ENCODE data around the gene AGPAT3. TPM values are rescaled to one million over a fixed set of nuclear protein-coding genes. Genes with fewer than 3 reads are reported as not detected.
A peak's percentile ranks its signal among the peaks of the same experiment; 100 is the strongest.

The AGPAT3 gene
- total and polyA plus RNA-seq, 7 experiments from 2014 or later: 11.4 to 121 (median 62.5) TPM

- no peak overlapping the region for H3K4me3 ChIP-seq (ENCODE audit: low read length)
- Mint-ChIP-seq H3K27ac (peak overlapping the region in 2 of 9 donors; percentile 14 to 78), H3K4me1 (peaks cover 23 to 67% (median 60%) of the 10 kb centered on the region in 7 donors), H3K4me3 (no peak overlapping the region), H3K9me3 (no peaks in the 10 kb centered on the region), H3K36me3 (peaks cover 0 to 14% (median 5%) of the 10 kb centered on the region in 5 donors), H3K27me3 (no peaks in the 10 kb centered on the region)
- H3K27me3 ChIP-seq (ENCODE audit: control insufficient read depth in 2 of 2, insufficient read depth in 2 of 2, low read length in 2 of 2): no peaks in the 10 kb centered on the region
- ChIA-PET POLR2A (interaction anchor here (1.2 to 1.8 kb wide), 2 partner anchors 20 to 22 kb away, joined by 3 to 4 read pairs; no protein-coding TSS in a partner anchor), CTCF (no interaction called here)
- ATAC-seq (no peak), DNase-seq (no peak)
- H3K9me3 ChIP-seq (ENCODE audit: control insufficient read depth in 2 of 3, low read length in 3 of 3): no peaks in the 10 kb centered on the region
- H3K36me3 ChIP-seq (ENCODE audit: control insufficient read depth in 2 of 3, insufficient read depth in 3 of 3, low read length in 3 of 3): peaks cover 0 to 2% (median 0%) of the 10 kb centered on the region in 3 experiments
- peaks cover 0 to 6% of the 10 kb centered on the region in 2 donors for H3K4me1 ChIP-seq (ENCODE audit: control insufficient read depth in 2 of 2, insufficient read depth in 2 of 2, low read length in 2 of 2)
- intact Hi-C loops (cut with micrococcal nuclease): no loop called here
- H3K27ac ChIP-seq (ENCODE audit: low read depth, low read length): no peak overlapping the region
These were observed 21.5 kb downstream of the AGPAT3 start for GRCh38 chr21:43886565-43886964.

GRCh38 chr21:43889069-43889468 is 24.0 kb downstream of the AGPAT3 start:
- peaks cover 0 to 29% (median 5%) of the 10 kb centered on the region in 5 donors for H3K36me3 Mint-ChIP-seq
- H3K4me3 Mint-ChIP-seq: no peak overlapping the region
- H3K27me3 Mint-ChIP-seq: no peaks in the 10 kb centered on the region
- H3K9me3 ChIP-seq (ENCODE audit: control insufficient read depth in 2 of 3, low read length in 3 of 3): no peaks in the 10 kb centered on the region
- H3K27me3 ChIP-seq (ENCODE audit: control insufficient read depth in 2 of 2, insufficient read depth in 2 of 2, low read length in 2 of 2): no peaks in the 10 kb centered on the region
- H3K36me3 ChIP-seq (ENCODE audit: control insufficient read depth in 2 of 3, insufficient read depth in 3 of 3, low read length in 3 of 3): peaks cover 0 to 2% (median 0%) of the 10 kb centered on the region in 3 experiments
- DNase-seq: no peak
- no peak overlapping the region for H3K27ac ChIP-seq (ENCODE audit: low read depth, low read length)
- peaks cover 22 to 70% (median 60%) of the 10 kb centered on the region in 7 donors for H3K4me1 Mint-ChIP-seq
- peak; percentile 76 for ATAC-seq
- no peak overlapping the region for H3K4me3 ChIP-seq (ENCODE audit: low read length)
- peaks cover 0 to 9% of the 10 kb centered on the region in 2 donors for H3K4me1 ChIP-seq (ENCODE audit: control insufficient read depth in 2 of 2, insufficient read depth in 2 of 2, low read length in 2 of 2)
- H3K27ac Mint-ChIP-seq: peak overlapping the region in 1 of 9 donors; percentile 12
- intact Hi-C loops (cut with micrococcal nuclease): no loop called here
- POLR2A ChIA-PET: interaction anchor here (1.0 kb wide), 1 partner anchor 21 kb away, joined by 3 read pairs; no protein-coding TSS in a partner anchor
- CTCF ChIA-PET: no interaction called here
- no peaks in the 10 kb centered on the region for H3K9me3 Mint-ChIP-seq

- ChIA-PET POLR2A (no interaction called here), CTCF (no interaction called here)
- peaks cover 0 to 2% (median 0%) of the 10 kb centered on the region in 3 experiments for H3K36me3 ChIP-seq (ENCODE audit: control insufficient read depth in 2 of 3, insufficient read depth in 3 of 3, low read length in 3 of 3)
- Mint-ChIP-seq H3K36me3 (peaks cover 0 to 29% (median 5%) of the 10 kb centered on the region in 5 donors), H3K4me3 (no peak overlapping the region), H3K9me3 (no peaks in the 10 kb centered on the region), H3K27ac (peak overlapping the region in 2 of 9 donors; percentile 68 to 76), H3K27me3 (no peaks in the 10 kb centered on the region), H3K4me1 (peaks cover 24 to 69% (median 60%) of the 10 kb centered on the region in 7 donors)
- peaks cover 0 to 9% of the 10 kb centered on the region in 2 donors for H3K4me1 ChIP-seq (ENCODE audit: control insufficient read depth in 2 of 2, insufficient read depth in 2 of 2, low read length in 2 of 2)
- intact Hi-C loops (cut with micrococcal nuclease): no loop called here
- H3K27me3 ChIP-seq (ENCODE audit: control insufficient read depth in 2 of 2, insufficient read depth in 2 of 2, low read length in 2 of 2): no peaks in the 10 kb centered on the region
- H3K27ac ChIP-seq (ENCODE audit: low read depth, low read length): no peak overlapping the region
- ATAC-seq (no peak), DNase-seq (no peak)
- H3K4me3 ChIP-seq (ENCODE audit: low read length): no peak overlapping the region
- H3K9me3 ChIP-seq (ENCODE audit: control insufficient read depth in 2 of 3, low read length in 3 of 3): no peaks in the 10 kb centered on the region
These were observed 25.0 kb downstream of the AGPAT3 start for GRCh38 chr21:43890042-43890441.

- ATAC-seq: no peak
- intact Hi-C loops (cut with micrococcal nuclease): no loop called here
- Mint-ChIP-seq H3K4me1 (peaks cover 16 to 58% (median 52%) of the 10 kb centered on the region in 7 donors), H3K9me3 (no peaks in the 10 kb centered on the region), H3K4me3 (peak overlapping the region in 1 of 10 donors; percentile 69), H3K27me3 (no peaks in the 10 kb centered on the region), H3K36me3 (peaks cover 0 to 24% (median 5%) of the 10 kb centered on the region in 5 donors), H3K27ac (peak overlapping the region in 5 of 9 donors; percentile 30 to 84 (median 78))
- peaks cover 0 to 9% of the 10 kb centered on the region in 2 donors for H3K4me1 ChIP-seq (ENCODE audit: control insufficient read depth in 2 of 2, insufficient read depth in 2 of 2, low read length in 2 of 2)
- H3K27me3 ChIP-seq (ENCODE audit: control insufficient read depth in 2 of 2, insufficient read depth in 2 of 2, low read length in 2 of 2): no peaks in the 10 kb centered on the region
- CTCF ChIA-PET: interaction anchor here (1.4 to 2.5 kb wide), 2 partner anchors 22 to 46 kb away, joined by 5 to 9 read pairs; no protein-coding TSS in a partner anchor
- DNase-seq: no peak
- H3K4me3 ChIP-seq (ENCODE audit: low read length): no peak overlapping the region
- H3K9me3 ChIP-seq (ENCODE audit: control insufficient read depth in 2 of 3, low read length in 3 of 3): no peaks in the 10 kb centered on the region
- no peak overlapping the region for H3K27ac ChIP-seq (ENCODE audit: low read depth, low read length)
- POLR2A ChIA-PET: interaction anchor here (0.6 to 2.0 kb wide), 6 partner anchors 18 to 37 kb away, joined by 3 to 9 read pairs (median 3); no protein-coding TSS in a partner anchor
- H3K36me3 ChIP-seq (ENCODE audit: control insufficient read depth in 2 of 3, insufficient read depth in 3 of 3, low read length in 3 of 3): peaks cover 0 to 2% (median 0%) of the 10 kb centered on the region in 3 experiments
These were observed 27.3 kb downstream of the AGPAT3 start for GRCh38 chr21:43892334-43892733.

GRCh38 chr21:43892984-43893535 is 28.0 kb downstream of the AGPAT3 start:
- Mint-ChIP-seq H3K27ac (peak overlapping the region; percentile 60 to 94 (median 80)), H3K9me3 (peaks cover 0 to under 1% (median 0%) of the 10 kb centered on the region in 11 donors), H3K36me3 (peaks cover under 1 to 28% (median 6%) of the 10 kb centered on the region in 5 donors), H3K27me3 (no peaks in the 10 kb centered on the region), H3K4me3 (peak overlapping the region; percentile 45 to 79 (median 75)), H3K4me1 (peaks cover 16 to 58% (median 55%) of the 10 kb centered on the region in 7 donors)
- Histone ChIP-seq H3K4me1 (ENCODE audit: control insufficient read depth in 2 of 2, insufficient read depth in 2 of 2, low read length in 2 of 2) (peaks cover 0 to 9% of the 10 kb centered on the region in 2 donors), H3K4me3 (ENCODE audit: low read length) (peak overlapping the region; percentile 44), H3K27ac (ENCODE audit: low read depth, low read length) (peak overlapping the region; percentile 53), H3K9me3 (ENCODE audit: control insufficient read depth in 2 of 3, low read length in 3 of 3) (no peaks in the 10 kb centered on the region), H3K36me3 (ENCODE audit: control insufficient read depth in 2 of 3, insufficient read depth in 3 of 3, low read length in 3 of 3) (peaks cover 0 to 2% (median 0%) of the 10 kb centered on the region in 3 experiments), H3K27me3 (ENCODE audit: control insufficient read depth in 2 of 2, insufficient read depth in 2 of 2, low read length in 2 of 2) (no peaks in the 10 kb centered on the region)
- ChIA-PET POLR2A (interaction anchor here (0.9 to 2.0 kb wide), 4 partner anchors 19 to 29 kb away, joined by 3 to 9 read pairs (median 4); no protein-coding TSS in a partner anchor), CTCF (interaction anchor here (1.3 to 2.5 kb wide), 3 partner anchors 22 to 46 kb away, joined by 3 to 9 read pairs (median 5); no protein-coding TSS in a partner anchor)
- no peak for DNase-seq
- no peak for ATAC-seq
- intact Hi-C loops (cut with micrococcal nuclease): no loop called here

- peak overlapping the region; percentile 44 for H3K4me3 ChIP-seq (ENCODE audit: low read length)
- H3K4me1 Mint-ChIP-seq: peaks cover 16 to 58% (median 53%) of the 10 kb centered on the region in 7 donors
- intact Hi-C loops (cut with micrococcal nuclease): loop anchor here (1.0 to 2.0 kb wide), 2 partner anchors 24 to 27 kb away; no protein-coding TSS in a partner anchor
These were observed 28.6 kb downstream of the AGPAT3 start for GRCh38 chr21:43893536-43894205.

More at GRCh38 chr21:43893536-43894205, 28.6 kb downstream of the AGPAT3 start:
- DNase-seq (peak in 5 of 9 donors; percentile 18 to 33 (median 25)), ATAC-seq (peak; percentile 53)
- H3K9me3 ChIP-seq (ENCODE audit: control insufficient read depth in 2 of 3, low read length in 3 of 3): no peaks in the 10 kb centered on the region
- H3K27ac ChIP-seq (ENCODE audit: low read depth, low read length): peak overlapping the region; percentile 53
- no peaks in the 10 kb centered on the region for H3K27me3 Mint-ChIP-seq
- H3K4me3 Mint-ChIP-seq: peak overlapping the region; percentile 35 to 79 (median 75)
- H3K27ac Mint-ChIP-seq: peak overlapping the region; percentile 60 to 94 (median 80)
- ChIA-PET POLR2A (interaction anchor here (1.0 to 2.0 kb wide), 5 partner anchors 19 to 29 kb away, joined by 3 to 9 read pairs (median 3); no protein-coding TSS in a partner anchor), CTCF (interaction anchor here (1.3 to 2.5 kb wide), 3 partner anchors 22 to 45 kb away, joined by 3 to 9 read pairs (median 5); no protein-coding TSS in a partner anchor)
- no peaks in the 10 kb centered on the region for H3K27me3 ChIP-seq (ENCODE audit: control insufficient read depth in 2 of 2, insufficient read depth in 2 of 2, low read length in 2 of 2)
- peaks cover 0 to 4% (median under 1%) of the 10 kb centered on the region in 3 experiments for H3K36me3 ChIP-seq (ENCODE audit: control insufficient read depth in 2 of 3, insufficient read depth in 3 of 3, low read length in 3 of 3)
- H3K36me3 Mint-ChIP-seq: peaks cover 3 to 32% (median 9%) of the 10 kb centered on the region in 5 donors
- peaks cover 0 to 9% of the 10 kb centered on the region in 2 donors for H3K4me1 ChIP-seq (ENCODE audit: control insufficient read depth in 2 of 2, insufficient read depth in 2 of 2, low read length in 2 of 2)
- H3K9me3 Mint-ChIP-seq: peaks cover 0 to 4% (median 0%) of the 10 kb centered on the region in 11 donors
